ENCODE measurements around the gene TSPAN18.
"Not testable (repeated sequence)": the region's sequence is repeated elsewhere in the genome, so short reads cannot be mapped to it uniquely, and the experiment has no call there.

The TSPAN18 gene

DNA sequence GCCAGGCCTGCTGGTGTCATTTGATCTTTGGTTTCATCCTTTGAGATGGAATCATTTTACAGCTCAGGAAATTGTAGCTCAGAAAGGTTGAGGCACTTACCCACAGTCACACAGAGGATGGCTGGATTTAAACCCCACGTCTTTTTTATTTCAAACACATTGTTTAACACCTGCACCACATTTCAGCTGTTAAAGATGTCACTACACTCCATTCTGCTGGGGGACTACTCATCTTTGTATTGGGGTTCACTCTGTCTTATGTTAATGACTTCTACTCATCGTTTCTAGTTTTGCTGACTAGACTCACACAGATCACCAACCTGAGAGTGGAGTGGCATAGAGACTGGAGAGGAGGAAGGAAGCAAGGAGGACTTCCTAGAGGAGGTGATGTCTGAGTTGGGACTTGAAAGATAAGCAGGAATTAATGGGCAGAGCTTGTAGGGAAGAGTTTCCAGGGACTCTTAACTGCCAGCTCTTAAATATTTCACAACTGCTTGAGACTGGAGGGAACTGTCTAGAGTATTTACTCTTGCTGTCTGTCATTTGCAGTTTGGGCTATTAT is 143.9 kb downstream of the TSPAN18 start:
- no peak overlapping the region for H3K27ac ChIP-seq (ENCODE audit: extremely low read depth, low read depth, low read length)
- no peaks in the 10 kb centered on the region for H3K4me1 ChIP-seq (ENCODE audit: control insufficient read depth, insufficient read depth, low read length)
- no peak overlapping the region for H3K4me3 ChIP-seq (ENCODE audit: low read depth, low read length)
- no peaks in the 10 kb centered on the region for H3K36me3 ChIP-seq (ENCODE audit: control insufficient read depth in 2 of 2, insufficient read depth in 1 of 2, low read length in 2 of 2)
- TF ChIP-seq RBAK (tag by site-specific recombination; IDR thresholded peaks at IDR 0.05) (no peak), ZNF48 (tag by site-specific recombination; IDR thresholded peaks at IDR 0.05) (no peak), GFI1B (tag by site-specific recombination; IDR thresholded peaks at IDR 0.05) (no peak), IKZF3 (tag by site-specific recombination; IDR thresholded peaks at IDR 0.05) (no peak), GLIS1 (tag by site-specific recombination; IDR thresholded peaks at IDR 0.05) (no peak)
- POLR2A ChIA-PET, result no interaction called here
- no peaks in the 10 kb centered on the region for H3K9me3 ChIP-seq (ENCODE audit: control insufficient read depth, insufficient read depth, low read depth, low read length)
- CTCF ChIA-PET, result interaction anchor here (0.5 to 1.3 kb wide), 3 partner anchors 10 to 213 kb away, joined by 3 to 4 read pairs (median 3); no protein-coding TSS in a partner anchor

DNA sequence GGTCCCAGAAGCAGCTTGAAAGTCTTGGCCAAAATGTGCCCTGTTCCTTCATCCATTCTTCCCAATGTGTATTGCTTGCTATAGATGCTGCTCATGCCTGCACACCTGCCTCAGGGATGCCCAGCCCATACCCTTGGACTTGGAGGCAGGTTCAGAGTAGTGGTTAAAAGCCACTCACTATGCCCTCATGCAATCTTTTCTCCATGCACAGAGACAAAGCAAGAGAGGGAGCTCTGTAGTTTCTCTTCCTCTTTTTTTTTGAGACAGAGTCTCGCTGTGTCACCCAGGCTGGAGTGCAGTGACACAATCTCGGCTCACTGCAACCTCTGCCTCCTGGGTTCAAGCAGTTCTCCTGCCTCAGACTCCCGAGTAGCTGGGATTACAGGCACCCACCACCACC is 144.9 kb downstream of the TSPAN18 start:
- H3K9me3 ChIP-seq (ENCODE audit: control insufficient read depth, insufficient read depth, low read depth, low read length); POLR2A ChIA-PET; H3K27ac ChIP-seq (ENCODE audit: extremely low read depth, low read depth, low read length); CTCF ChIA-PET; H3K4me1 ChIP-seq (ENCODE audit: control insufficient read depth, insufficient read depth, low read length); H3K36me3 ChIP-seq (ENCODE audit: control insufficient read depth in 2 of 2, insufficient read depth in 1 of 2, low read length in 2 of 2); H3K4me3 ChIP-seq (ENCODE audit: low read depth, low read length): not testable (repeated sequence)

DNA sequence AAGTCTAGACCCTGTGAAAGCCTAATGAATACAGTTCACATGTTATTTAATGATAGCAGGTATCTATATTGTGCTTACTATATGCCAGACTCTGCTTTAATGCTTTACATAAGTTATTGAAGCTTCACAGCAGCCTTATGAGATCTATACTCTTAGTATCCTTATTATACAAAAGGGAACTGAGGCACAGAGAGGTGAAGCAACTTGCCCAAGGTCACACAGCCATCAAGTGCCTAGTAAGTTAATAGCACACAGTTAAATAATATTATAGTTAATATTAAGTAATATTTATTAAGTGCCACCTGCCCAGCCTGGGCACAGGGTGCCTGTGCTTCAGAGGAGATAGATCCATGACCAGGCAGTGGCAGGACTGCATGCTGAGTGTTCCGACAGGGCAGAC is 145.8 kb downstream of the TSPAN18 start:
- H3K27ac ChIP-seq (ENCODE audit: extremely low read depth, low read depth, low read length), result no peak overlapping the region
- H3K4me1 ChIP-seq (ENCODE audit: control insufficient read depth, insufficient read depth, low read length), result no peaks in the 10 kb centered on the region
- TF ChIP-seq ZNF560 (tag by site-specific recombination; IDR thresholded peaks at IDR 0.05; ENCODE audit: borderline replicate concordance), result no peak
- TF ChIP-seq RBAK (tag by site-specific recombination; IDR thresholded peaks at IDR 0.05), result no peak
- TF ChIP-seq ZNF785 (tag by site-specific recombination; IDR thresholded peaks at IDR 0.05), result no peak
- TF ChIP-seq, protein P1, sequence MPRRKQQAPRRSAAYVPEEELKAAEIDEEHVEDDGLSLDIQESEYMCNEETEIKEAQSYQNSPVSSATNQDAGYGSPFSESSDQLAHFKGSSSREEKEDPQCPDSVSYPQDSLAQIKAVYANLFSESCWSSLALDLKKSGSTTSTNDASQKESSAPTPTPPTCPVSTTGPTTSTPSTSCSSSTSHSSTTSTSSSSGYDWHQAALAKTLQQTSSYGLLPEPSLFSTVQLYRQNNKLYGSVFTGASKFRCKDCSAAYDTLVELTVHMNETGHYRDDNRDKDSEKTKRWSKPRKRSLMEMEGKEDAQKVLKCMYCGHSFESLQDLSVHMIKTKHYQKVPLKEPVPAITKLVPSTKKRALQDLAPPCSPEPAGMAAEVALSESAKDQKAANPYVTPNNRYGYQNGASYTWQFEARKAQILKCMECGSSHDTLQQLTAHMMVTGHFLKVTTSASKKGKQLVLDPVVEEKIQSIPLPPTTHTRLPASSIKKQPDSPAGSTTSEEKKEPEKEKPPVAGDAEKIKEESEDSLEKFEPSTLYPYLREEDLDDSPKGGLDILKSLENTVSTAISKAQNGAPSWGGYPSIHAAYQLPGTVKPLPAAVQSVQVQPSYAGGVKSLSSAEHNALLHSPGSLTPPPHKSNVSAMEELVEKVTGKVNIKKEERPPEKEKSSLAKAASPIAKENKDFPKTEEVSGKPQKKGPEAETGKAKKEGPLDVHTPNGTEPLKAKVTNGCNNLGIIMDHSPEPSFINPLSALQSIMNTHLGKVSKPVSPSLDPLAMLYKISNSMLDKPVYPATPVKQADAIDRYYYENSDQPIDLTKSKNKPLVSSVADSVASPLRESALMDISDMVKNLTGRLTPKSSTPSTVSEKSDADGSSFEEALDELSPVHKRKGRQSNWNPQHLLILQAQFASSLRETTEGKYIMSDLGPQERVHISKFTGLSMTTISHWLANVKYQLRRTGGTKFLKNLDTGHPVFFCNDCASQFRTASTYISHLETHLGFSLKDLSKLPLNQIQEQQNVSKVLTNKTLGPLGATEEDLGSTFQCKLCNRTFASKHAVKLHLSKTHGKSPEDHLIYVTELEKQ (tag by site-specific recombination; IDR thresholded peaks at IDR 0.05; ENCODE audit: borderline replicate concordance), result no peak
- no peak for TF ChIP-seq ZNF571 (tag by site-specific recombination; IDR thresholded peaks at IDR 0.05)
- TF ChIP-seq ZNF37A (tag by site-specific recombination; IDR thresholded peaks at IDR 0.05), result no peak
- TF ChIP-seq SALL2 (tag by site-specific recombination; IDR thresholded peaks at IDR 0.05; ENCODE audit: borderline replicate concordance), result no peak
- TF ChIP-seq SP2 (tag by site-specific recombination; IDR thresholded peaks at IDR 0.05), result no peak
- TF ChIP-seq ZNF626 (tag by site-specific recombination; IDR thresholded peaks at IDR 0.05), result no peak
- TF ChIP-seq ZNF530 (tag by site-specific recombination; IDR thresholded peaks at IDR 0.05; ENCODE audit: low read depth), result no peak
- no peak for TF ChIP-seq ZSCAN30 (tag by site-specific recombination; IDR thresholded peaks at IDR 0.05)
- TF ChIP-seq ZNF514 (tag by site-specific recombination; IDR thresholded peaks at IDR 0.05), result no peak
- TF ChIP-seq, protein P2, sequence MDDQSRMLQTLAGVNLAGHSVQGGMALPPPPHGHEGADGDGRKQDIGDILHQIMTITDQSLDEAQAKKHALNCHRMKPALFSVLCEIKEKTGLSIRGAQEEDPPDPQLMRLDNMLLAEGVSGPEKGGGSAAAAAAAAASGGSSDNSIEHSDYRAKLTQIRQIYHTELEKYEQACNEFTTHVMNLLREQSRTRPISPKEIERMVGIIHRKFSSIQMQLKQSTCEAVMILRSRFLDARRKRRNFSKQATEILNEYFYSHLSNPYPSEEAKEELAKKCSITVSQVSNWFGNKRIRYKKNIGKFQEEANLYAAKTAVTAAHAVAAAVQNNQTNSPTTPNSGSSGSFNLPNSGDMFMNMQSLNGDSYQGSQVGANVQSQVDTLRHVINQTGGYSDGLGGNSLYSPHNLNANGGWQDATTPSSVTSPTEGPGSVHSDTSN (CRISPR knock-in tag; IDR thresholded peaks at IDR 0.05), result no peak
- no peak for TF ChIP-seq ZNF121 (tag by site-specific recombination; IDR thresholded peaks at IDR 0.05)
- no peak overlapping the region for H3K4me3 ChIP-seq (ENCODE audit: low read depth, low read length)
- CTCF ChIA-PET, result no interaction called here
- no peaks in the 10 kb centered on the region for H3K9me3 ChIP-seq (ENCODE audit: control insufficient read depth, insufficient read depth, low read depth, low read length)
- POLR2A ChIA-PET, result no interaction called here
- H3K36me3 ChIP-seq (ENCODE audit: control insufficient read depth in 2 of 2, insufficient read depth in 1 of 2, low read length in 2 of 2), result no peaks in the 10 kb centered on the region
